NCI-H128 (cell line): ENCODE data around the gene LPCAT1.
"Not testable (repeated sequence)": the region's sequence is repeated elsewhere in the genome, so short reads cannot be mapped to it uniquely, and the experiment has no call there.

ENCODE experiments used
- DNase-seq: peaks from one replicate; lab custom pipeline; 2025; ENCODE audit not compliant: unreplicated experiment; lab: John Stamatoyannopoulos, UW

The LPCAT1 gene

DNA sequence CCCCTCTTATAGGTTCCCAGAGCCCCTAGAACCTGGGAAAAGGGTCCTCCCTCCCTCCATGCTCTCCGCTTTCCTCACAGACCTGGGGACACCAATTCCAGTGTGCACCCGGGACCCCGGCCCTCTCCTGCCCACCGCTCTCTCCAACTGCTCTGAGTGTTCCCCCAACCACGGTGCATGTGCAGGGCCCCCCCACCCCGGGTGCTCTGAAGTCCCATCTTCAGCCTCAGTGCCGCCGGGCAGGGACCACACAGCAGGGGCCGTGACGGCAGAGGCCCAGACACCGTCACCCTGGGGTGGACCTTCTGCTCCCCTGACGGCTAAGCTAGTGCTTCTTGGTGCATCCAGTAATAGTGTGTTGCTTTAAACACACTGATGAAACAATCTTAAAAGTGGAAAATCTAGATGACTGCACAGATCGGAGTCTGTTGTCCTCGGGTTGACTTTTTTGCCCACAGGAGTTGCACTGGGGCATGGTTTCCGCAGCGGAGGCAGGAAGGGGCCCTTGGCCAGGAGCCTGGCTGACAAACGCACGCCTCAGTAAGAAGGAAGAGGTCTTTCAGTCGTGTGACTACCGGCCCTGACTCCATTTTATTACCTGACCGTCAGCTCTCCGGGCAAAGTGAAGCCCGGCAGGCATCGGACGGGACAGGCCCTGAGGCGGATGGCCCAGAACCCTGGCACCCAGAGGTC, 42.3 kb downstream of the LPCAT1 start:
- no peak for DNase-seq

DNA sequence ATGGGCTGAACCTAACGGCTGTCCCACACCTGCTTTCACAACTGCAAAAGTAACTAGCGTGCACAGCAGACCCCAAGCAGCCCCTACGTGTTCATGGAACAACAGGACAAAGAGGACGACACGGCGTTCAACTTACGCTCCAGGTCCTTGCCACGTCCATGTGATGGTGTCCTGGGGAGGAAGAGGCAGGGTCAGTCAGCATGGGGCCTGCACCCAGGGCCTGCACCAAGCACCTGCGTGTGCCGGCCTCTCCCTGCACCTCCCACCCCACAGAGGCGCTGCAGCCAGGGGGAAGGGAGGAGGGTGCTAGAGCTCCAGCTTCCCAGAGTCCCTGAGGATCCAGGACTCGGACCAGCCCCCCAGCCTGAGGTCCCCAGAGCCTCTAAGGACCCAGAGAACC, 43.0 kb downstream of the LPCAT1 start:
- no peak for DNase-seq

DNA sequence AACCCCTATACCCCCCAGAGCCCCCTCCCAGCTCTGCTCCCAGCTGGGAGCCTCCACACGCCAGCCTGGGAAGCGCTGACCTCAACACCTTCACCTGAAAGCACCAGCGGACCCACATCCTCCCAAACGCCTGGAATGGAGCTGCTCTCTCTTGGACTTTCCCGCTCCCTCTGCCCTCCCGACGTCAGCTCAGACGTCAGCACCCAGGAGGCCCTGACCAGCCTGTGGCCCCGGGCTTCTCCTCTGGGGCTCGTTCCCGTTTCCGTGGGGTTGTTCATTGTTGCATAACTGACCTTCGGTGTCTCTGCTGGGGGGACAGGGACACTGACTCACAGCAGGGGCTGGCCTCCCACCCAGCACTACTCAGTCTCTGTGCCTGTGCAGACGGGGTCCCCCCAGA, 43.5 kb downstream of the LPCAT1 start:
- no peak for DNase-seq

DNA sequence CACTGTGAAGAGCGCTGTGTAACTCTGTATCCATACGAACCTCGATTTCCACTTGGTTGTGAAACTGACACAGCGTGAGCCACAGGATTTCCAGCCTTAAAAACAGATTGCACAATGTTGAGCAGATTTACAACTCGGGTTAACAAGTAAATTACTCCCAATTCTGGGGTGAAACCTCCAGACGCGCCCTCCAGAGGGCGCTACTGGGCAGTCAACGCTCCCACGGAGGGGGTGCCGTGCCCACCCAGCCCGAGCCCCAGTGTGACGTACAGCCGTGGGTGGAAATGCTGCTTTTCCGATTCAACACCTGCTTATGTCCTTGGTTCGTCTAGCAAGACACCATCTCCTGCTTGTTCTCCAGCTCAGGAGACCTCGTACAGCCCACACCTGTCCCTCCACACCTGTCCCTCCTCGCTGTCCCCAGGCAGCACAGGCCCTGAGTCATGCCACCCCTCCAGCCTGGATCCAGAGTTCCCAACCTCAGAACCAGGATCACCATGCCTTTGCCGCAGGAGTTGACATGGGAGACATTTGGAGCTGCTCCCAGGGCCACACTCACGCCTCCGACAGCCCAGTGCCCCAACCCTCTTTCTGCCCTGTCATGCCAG, 44.1 kb downstream of the LPCAT1 start:
- DNase-seq, result no peak

DNA sequence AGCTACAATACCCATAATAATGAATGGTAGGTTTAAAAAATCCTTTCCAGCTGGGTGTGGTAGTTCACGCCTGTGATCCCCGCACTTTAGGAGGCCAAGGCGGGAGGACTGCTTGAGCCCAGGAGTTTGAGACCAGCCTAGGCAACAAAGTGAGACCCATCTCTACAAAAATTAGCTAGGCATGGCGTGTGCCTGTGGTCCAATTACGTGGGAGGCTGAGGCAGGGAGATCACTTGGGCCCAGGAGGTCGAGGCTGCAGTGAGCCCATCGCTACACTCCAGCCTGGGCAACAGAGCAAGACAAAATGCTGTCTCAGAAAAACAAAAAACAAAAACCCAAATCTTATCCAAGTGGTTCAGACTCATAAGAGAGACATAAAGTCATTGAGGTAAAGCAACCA, 44.7 kb downstream of the LPCAT1 start:
- no peak for DNase-seq

GRCh38 chr5:1478271-1479035, 45.3 kb downstream of the LPCAT1 start:
- no peak for DNase-seq

DNA sequence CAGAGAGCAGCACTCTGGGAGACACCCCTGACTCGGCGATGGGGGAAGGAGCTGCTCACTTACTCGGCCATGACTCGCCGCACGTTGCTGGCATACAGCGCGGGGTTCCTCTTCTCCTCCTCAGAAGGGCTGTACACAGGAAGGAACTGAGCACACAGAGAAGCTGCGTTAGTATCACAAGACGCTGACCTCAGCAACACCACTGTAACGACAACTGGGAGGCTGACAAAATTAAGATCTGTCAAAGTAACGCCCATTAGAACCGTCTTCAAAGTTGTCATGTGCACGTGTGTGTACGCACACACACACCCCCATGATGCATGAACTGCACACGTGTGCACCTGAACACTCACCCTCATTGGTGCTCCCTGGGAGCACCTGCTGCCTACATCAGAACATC, 46.4 kb downstream of the LPCAT1 start:
- no peak for DNase-seq

- DNase-seq, result no peak
Observed at GRCh38 chr5:1476967-1477310, 46.8 kb downstream of the LPCAT1 start.

- no peak for DNase-seq
Observed at GRCh38 chr5:1476181-1476966, 47.4 kb downstream of the LPCAT1 start.

GRCh38 chr5:1475544-1475900, 48.2 kb downstream of the LPCAT1 start:
- DNase-seq, result not testable (repeated sequence)

DNA sequence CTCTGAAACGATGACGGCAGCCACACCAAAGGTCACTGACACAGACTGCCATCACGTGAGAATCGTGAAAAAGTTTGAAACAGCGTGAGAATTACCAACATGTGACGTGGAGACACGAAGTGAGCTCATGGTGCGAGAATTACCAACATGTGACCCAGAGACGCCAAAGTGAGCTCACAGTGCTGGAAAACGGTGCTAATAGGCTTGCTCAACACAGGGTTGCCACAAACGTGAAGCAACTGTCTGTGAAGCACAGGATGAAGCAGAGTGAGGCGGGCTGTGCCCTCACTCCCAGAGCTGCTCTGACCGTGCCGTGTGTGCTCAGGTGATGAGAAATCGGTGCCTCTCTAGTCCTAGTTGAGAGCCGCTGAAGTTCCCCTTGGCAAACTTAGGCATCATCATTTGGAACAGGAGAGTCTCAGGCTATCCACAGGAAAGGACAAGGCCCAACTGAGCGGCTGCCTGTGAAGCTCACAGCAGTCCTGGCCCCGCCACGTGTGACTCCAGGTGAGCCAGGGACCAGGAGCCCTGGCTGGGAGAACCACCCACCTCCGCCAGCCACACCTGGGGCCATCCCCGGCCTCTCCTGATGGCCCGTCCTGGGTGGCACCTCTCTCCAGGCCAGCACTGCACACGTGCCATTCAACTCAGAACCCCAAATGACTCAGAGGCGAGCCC, 48.8 kb downstream of the LPCAT1 start:
- no peak for DNase-seq

DNA sequence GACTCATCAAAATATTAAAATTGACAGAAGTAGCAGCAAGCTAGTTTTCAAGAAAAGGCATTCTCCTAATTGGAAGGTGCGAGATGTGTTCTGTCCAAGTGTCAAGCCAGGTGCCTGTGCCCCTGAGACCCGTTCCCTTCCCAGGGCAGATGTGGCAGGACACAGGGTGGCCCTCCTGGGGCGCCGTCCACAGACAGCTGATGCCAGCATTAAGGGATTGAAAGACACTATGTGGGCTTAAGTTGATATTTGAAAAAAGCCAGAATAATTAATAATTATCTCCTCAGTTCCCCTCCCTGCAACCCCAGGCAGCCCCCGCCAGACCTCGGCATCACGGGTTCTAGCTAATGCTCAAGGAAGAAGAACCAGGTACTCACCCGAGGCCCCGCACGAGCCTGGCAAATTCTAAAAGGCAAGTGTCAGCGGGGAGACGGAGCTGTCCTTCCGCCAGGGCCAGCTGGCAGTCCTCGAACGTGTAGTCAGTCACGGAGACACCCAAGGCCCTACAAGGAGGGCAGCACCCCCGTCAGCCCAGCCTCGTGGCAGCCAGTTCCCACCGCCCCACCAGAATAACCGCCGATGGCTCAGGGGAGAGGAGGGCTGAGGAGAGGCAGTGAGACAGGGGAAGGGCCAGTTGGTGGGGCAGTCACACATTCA, 49.4 kb downstream of the LPCAT1 start:
- DNase-seq, result no peak

DNA sequence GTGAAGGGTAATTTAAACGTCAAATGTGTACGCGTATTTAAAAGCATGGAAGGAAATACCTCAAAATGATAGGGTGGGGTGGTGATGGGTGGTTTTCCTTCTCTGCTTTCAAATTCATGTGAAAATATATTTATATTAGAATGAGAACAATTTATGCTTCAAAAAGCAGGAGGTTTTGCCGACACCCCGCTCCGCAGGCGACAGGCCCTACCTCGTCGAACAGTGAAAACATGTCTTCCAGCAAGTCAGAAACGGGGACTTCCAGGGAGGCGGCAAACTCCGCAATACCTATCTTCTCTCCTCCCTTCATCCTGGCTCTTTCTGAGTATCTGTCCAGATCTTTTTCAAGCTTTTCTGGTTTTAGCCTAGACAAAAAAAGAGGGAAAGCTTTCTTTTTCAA, 50.0 kb downstream of the LPCAT1 start:
- DNase-seq, result no peak

GRCh38 chr5:1472964-1473628, 50.7 kb downstream of the LPCAT1 start:
- no peak for DNase-seq

DNA sequence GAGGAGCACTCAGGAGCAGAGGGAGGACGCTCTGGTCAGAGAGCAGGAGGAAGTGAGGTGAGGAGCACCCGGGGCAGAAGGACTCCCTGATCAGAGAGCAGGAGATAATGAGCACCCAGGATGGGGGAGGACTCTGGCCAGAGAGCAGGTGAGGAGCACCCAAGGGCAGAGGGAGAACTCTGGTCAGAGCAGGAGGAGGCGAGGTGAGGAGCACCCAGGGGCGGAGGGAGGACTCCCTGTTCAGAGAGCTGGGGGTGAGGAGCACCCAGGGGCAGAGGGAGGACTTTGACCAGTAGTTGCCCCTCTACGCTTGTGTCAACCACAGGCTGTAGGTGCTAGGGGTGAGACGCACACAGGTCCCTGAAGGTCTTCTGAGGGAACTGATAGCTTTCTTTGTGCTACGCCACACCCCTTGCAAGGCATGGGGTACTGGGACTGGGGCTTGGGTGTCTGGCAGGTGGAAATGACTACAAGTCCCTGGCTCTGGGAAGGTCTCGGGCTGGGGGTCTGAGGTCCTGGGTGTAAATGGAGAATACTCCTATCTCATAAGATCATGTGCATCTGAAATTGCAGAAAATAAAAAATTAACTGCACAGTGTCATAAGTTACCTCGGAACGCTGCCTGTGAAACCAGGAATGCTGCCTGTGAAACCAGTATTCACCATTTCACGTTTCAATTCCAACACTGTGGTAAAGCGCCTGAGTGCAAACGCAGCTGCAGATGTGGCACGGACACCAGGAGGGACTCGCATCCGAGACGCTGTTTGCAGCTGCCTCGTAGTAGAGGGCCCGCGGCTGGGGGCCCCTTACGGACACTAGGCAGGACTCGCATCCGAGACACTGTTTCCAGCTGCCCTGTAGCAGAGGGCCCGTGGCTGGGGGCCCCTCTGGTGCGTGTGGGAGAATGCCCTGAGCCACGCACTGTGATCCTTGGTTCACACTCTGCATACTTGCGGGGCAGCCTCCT, 51.5 kb downstream of the LPCAT1 start:
- no peak for DNase-seq

- no peak for DNase-seq
Observed at GRCh38 chr5:1471240-1471853, 52.4 kb downstream of the LPCAT1 start.

- DNase-seq, result no peak
Observed at GRCh38 chr5:1470762-1471211, 53.0 kb downstream of the LPCAT1 start.
